HG02623 (cell line): ENCODE results near the gene GGPS1.
"Not testable (repeated sequence)": the region's sequence is repeated elsewhere in the genome, so short reads cannot be mapped to it uniquely, and the experiment has no call there.

Experiments used
- ATAC-seq: cut with Tn5 transposase; IDR thresholded peaks from one replicate; pipeline ENCODE4 v1.9.1; 2021; ENCODE audit warnings: moderate library complexity; ENCODE audit not compliant: unreplicated experiment

Gene GGPS1

DNA sequence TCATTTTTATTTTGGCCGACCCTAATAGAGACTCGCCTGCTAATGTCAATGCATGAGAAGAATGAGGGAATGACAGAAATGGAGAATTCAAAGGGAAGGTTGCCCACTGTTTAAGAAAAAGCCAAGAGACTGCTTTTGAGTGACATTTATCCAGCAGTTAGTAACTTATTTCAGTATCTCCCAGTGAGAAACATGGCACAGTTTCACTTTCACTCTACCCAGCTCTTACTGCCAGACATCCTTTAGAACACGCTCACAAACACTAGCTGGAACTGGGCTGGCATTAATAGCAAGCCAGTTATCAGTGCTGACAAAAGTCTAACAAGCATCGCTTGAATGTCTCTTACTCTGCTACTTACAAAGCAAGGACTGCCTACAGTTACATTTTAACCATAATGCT is 8.5 kb downstream of the GGPS1 start:
- no peak for ATAC-seq

- ATAC-seq, result no peak
Observed at GRCh38 chr1:235339746-235340145, 11.4 kb downstream of the GGPS1 start.

GRCh38 chr1:235341334-235341733 is 13.0 kb downstream of the GGPS1 start:
- no peak for ATAC-seq

- ATAC-seq, result no peak
Observed at GRCh38 chr1:235342039-235342438, 13.7 kb downstream of the GGPS1 start.

DNA sequence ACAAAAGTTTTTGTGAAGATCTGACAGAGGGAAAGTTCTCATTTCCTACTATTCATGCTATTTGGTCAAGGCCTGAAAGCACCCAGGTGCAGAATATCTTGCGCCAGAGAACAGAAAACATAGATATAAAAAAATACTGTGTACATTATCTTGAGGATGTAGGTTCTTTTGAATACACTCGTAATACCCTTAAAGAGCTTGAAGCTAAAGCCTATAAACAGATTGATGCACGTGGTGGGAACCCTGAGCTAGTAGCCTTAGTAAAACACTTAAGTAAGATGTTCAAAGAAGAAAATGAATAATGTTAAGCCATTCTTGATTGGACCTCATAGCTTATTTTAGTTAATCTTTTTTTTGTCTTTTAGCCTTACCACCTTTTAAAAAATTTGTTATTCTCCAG is 14.1 kb downstream of the GGPS1 start:
- no peak for ATAC-seq

DNA sequence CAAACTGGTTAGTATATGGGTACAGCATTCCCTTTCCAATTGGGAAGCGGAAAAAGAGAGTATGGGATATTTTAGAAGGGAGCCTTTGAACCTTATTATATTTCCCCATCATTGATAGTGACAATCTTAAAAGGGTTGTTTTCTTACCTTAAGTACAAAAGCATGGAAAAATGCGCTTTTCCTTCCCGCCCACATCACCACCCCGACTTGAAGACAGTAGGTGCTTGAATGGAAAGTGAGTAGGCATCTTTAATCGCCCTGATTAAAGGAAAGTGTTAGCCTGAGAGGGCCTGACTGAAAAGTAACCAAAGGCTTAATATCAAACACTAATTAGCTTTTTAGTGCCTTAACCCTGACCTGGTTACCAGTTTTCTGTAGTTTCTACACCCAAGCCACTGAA is 15.4 kb downstream of the GGPS1 start:
- no peak for ATAC-seq

DNA sequence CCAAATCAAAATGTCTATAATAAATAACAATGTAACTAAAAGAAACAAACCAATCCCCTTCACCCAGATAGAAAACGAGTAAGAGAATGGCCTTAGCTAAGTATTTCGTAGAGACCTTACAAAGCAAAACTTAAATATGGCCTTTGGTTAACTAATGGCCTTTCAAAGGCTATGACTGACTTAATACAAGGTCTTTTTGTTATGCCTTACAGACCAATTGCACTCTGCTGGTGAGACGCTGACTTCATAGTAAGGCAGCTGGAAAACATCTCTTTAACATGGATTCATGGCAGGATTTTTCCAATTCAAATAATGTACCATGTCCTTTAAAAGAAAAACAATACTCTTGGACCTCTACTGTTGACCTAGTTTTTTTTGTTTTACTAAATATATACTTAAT is 23.1 kb downstream of the GGPS1 start:
- no peak for ATAC-seq

DNA sequence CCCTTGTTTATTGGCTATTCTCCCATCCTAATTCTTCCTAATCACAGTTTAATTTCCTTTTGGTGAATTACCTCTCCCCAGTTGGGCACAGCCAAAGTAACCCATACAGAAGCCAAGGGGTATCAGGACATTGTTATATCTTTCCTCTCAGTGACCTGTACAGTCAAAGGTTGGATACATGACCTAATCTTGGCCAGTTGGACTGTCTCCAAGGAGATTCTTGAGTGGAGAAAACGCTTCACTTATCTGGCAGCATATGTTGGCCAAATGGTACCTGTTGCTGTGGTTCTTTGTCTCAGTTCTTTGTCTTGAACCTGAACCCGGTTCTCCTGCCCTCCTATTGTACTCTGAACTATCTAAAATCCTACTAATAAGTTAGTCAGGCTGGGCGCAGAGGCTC is 23.5 kb downstream of the GGPS1 start:
- no peak for ATAC-seq

GRCh38 chr1:235357485-235358373 is 29.4 kb downstream of the GGPS1 start:
- no peak for ATAC-seq

DNA sequence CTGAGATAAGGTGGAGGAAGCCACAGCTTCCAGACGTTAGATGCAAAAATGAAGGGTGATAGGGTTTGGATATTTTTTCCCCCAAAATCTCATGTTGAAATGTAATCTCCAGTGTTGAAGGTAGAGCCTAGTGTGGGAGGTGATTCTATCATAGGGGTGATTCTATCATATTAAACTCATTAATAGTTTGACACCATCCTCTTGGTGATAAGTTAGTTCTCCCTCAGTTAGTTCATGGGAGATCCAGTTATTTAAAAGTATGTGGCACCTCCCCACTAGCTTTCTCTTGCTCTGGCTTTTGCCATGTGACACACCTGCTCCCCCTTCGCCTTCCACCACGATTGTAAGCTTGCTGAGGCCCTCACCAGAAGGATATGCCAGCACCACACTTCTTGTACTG is 30.5 kb downstream of the GGPS1 start:
- ATAC-seq, result no peak

DNA sequence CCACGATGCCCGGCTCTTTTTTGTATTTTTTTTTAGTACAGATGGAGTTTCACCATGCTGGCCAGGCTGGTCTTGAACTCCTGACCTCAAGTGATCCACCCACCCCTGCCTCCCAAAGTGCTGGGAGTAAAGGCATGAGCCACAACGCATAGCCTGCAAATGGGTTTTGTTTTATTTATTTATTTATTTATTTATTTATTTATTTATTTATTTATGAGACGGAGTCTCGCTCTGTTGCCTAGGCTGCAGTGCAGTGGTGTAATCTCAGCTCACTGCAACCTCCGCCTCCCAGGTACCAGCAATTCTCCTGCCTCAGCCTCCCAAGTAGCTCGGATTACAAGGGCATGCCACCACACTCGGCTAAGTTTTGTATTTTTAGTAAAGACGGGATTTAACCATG is 35.8 kb downstream of the GGPS1 start:
- ATAC-seq, result not testable (repeated sequence)

GRCh38 chr1:235366286-235366685 is 37.9 kb downstream of the GGPS1 start:
- ATAC-seq, result no peak

DNA sequence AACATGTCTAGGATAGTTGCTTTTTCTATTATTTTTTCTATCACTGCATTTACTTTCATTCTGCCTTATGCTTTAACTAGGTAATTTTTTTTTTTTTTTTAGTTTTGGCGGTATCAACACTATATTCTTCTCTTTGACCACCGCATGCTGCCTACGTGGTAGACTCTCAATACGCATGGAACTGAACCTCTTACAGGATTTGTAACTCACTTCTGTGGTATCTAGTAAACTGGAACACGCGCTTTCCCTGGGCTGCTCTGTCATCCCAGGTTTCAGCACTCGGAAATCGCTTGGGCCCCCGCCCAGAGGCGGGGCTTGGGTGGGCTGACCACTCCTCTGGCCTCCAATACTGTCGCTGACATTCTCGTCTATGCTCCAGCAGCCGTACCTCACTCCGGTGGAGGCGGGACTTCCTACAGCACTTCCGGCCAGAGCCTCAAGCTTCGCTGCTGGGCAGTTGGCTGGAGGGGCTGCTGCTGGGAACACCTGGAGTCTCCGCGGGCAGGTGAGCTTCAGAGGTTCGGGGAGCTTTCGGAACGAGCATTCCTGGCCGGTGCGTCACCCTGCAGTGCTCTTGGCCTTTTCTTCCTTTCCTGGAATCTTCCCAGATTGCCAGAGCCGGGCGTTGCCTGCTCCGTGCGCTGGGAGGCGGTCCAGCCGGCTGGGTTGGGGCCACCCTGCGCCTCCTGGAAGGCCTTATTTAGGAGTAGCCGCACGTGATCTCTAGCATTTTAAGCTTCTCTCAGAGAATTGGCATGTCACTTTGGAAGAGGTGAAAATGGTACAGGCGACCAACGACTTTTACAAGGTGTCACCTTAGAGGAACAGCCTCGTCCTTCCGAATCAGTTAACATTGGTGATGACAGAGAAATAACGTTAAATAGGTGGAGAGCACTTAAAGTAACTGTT is 38.9 kb downstream of the GGPS1 start, which contains the start of gene TBCE:
TSS of gene TBCE (plus strand) at position 428 of the 909 bp plus-strand sequence. CDS start 12,623 bp downstream, outside the sequence.
- peak; percentile 100 for ATAC-seq

GRCh38 chr1:235368428-235368827 is 40.1 kb downstream of the GGPS1 start:
- ATAC-seq, result no peak

GRCh38 chr1:235369802-235370201 is 41.4 kb downstream of the GGPS1 start:
- ATAC-seq, result no peak

- ATAC-seq, result no peak
Observed at GRCh38 chr1:235375919-235376605, 47.7 kb downstream of the GGPS1 start.

DNA sequence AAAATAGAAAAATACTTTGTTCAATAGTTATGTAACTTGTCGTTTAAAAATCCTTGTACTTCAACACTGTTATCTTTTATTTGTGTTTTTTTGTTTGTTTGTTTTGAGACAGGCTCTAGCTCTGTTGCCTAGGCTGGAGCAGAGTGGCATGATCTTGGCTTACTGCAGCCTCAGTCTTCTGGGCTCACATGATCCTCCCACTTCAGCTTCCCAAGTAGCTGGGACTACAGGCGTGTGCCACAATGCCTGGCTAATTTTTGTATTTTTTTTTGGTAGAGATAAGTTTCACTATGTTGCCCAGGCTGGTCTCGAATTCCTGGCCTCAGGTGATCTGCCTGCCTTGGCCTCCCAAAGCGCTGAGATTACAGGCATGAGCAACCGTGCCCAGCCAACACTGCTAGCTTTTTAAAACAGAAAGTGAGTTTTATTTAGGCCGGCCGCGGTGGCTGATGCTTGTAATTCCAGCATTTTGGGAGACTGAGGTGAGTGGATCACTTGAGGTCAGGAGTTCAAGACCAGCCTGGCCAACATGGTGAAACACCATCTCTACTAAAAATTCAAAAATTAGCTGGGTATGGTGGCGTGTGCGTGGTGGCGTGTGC is 49.9 kb downstream of the GGPS1 start:
- ATAC-seq, result not testable (repeated sequence)

GRCh38 chr1:235381955-235382739 is 53.8 kb downstream of the GGPS1 start:
- ATAC-seq, result not testable (repeated sequence)

DNA sequence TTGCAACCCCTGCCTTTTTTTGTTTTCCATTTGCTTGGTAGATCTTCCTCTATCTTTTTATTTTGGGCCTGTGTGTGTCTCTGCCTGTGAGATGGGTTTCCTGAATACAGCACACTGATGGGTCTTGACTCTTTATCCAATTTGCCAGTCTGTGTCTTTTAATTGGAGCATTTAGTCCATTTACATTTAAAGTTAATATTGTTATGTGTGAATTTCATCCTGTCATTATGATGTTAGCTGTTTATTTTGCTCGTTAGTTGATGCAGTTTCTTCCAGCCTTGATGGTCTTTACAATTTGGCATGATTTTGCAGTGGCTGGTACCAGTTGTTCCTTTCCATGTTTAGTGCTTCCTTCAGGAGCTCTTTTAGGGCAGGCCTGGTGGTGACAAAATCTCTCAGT is 57.3 kb downstream of the GGPS1 start:
- ATAC-seq, result not testable (repeated sequence)

GRCh38 chr1:235391874-235392273 is 63.5 kb downstream of the GGPS1 start:
- no peak for ATAC-seq
